Hepatocyte (in vitro differentiated cells): ENCODE measurements around the gene DUSP2. TPM values are rescaled to one million over a fixed set of nuclear protein-coding genes. Genes with fewer than 3 reads are reported as not detected.

Source experiments
- DNase-seq: peaks from one replicate; pipeline ENCODE4 v3.0.0-alpha.2; 2016; ENCODE audit warnings: low spot score
- H2AFZ ChIP-seq: fragments of 200-600 bp; sonication (generic); 2 replicates; pipeline ENCODE4 v1.6.0; 2016; ENCODE audit warnings: antibody characterized with exemption, mild to moderate bottlenecking
- H3K27ac ChIP-seq: fragments of 200-600 bp; sonication (generic); 2 replicates; pipeline ENCODE4 v1.5.1; 2016; ENCODE audit warnings: mild to moderate bottlenecking
- H3K27me3 ChIP-seq: fragments of 200-600 bp; sonication (generic); 2 replicates; pipeline ENCODE4 v1.6.1; 2016
- H3K36me3 ChIP-seq: fragments of 200-600 bp; sonication (generic); replicated peaks from 2 replicates; pipeline ENCODE4 v1.5.1; 2016; ENCODE audit warnings: low read depth; ENCODE audit not compliant: insufficient read depth
- H3K4me1 ChIP-seq: fragments of 200-600 bp; sonication (generic); 2 replicates; pipeline ENCODE4 v1.5.1; 2016; ENCODE audit warnings: mild to moderate bottlenecking, moderate library complexity; ENCODE audit not compliant: insufficient read depth
- H3K4me2 ChIP-seq: fragments of 200-600 bp; sonication (generic); 2 replicates; pipeline ENCODE4 v1.6.0; 2016
- H3K4me3 ChIP-seq: fragments of 200-600 bp; sonication (generic); 2 replicates; pipeline ENCODE4 v1.5.1; 2016; ENCODE audit warnings: mild to moderate bottlenecking
- H3K79me2 ChIP-seq: fragments of 200-600 bp; sonication (generic); 2 replicates; pipeline ENCODE4 v1.6.0; 2017; ENCODE audit warnings: mild to moderate bottlenecking
- H3K9me2 ChIP-seq: fragments of 200-600 bp; sonication (generic); replicated peaks from 2 replicates; pipeline ENCODE4 v1.6.0; 2017; ENCODE audit warnings: mild to moderate bottlenecking; ENCODE audit not compliant: insufficient read depth
- H3K9me3 ChIP-seq: fragments of 200-600 bp; sonication (generic); 2 replicates; pipeline ENCODE4 v1.5.1; 2016; ENCODE audit warnings: low read depth, mild to moderate bottlenecking
- H4K20me1 ChIP-seq: fragments of 200-600 bp; sonication (generic); 2 replicates; pipeline ENCODE4 v1.6.0; 2016; ENCODE audit warnings: mild to moderate bottlenecking; ENCODE audit not compliant: insufficient read depth, poor library complexity, severe bottlenecking
- CTCF ChIP-seq: fragments of 200-600 bp; sonication (generic); IDR thresholded peaks from 2 replicates; pipeline ENCODE4 v1.5.1; 2016; ENCODE audit warnings: antibody characterized with exemption, mild to moderate bottlenecking; ENCODE audit not compliant: poor library complexity
- EZH2 ChIP-seq: fragments of 200-600 bp; sonication (generic); IDR thresholded peaks from 2 replicates; pipeline ENCODE4 v1.6.1; 2016; ENCODE audit warnings: antibody characterized with exemption, mild to moderate bottlenecking, borderline replicate concordance
- EZH2phosphoT487 ChIP-seq: fragments of 200-600 bp; sonication (generic); IDR thresholded peaks from one replicate; pipeline ENCODE4 v1.6.1; 2018; ENCODE audit warnings: antibody characterized with exemption, mild to moderate bottlenecking, low read depth, moderate library complexity; ENCODE audit not compliant: unreplicated experiment, severe bottlenecking
- WGBS: methylation state at CpG from one replicate; pipeline ENCODE4 v1.1.6; 2016; ENCODE audit warnings: low lambda C conversion rate; ENCODE audit errors: missing lambda C conversion rate; 5-methylcytosine and 5-hydroxymethylcytosine counted together
- polyA plus RNA-seq: library from polyadenylated mRNA; unstranded; fragments of >200 nt; fragmentation: Nextera tagmentation; extraction: Ambion mirVana; gene quantifications from 2 replicates; pipeline ENCODE4 v1.2.1, GENCODE V29; 2016
- total RNA-seq: library from RNA; depleted of rRNA; stranded (reverse); fragments of >200 nt; gene quantifications from 2 replicates; pipeline ENCODE4 v1.2.3, GENCODE V29; 2014

Gene DUSP2
- total and polyA plus RNA-seq, 2 experiments from 2014 or later: 11.3 to 24.0 TPM

DNA sequence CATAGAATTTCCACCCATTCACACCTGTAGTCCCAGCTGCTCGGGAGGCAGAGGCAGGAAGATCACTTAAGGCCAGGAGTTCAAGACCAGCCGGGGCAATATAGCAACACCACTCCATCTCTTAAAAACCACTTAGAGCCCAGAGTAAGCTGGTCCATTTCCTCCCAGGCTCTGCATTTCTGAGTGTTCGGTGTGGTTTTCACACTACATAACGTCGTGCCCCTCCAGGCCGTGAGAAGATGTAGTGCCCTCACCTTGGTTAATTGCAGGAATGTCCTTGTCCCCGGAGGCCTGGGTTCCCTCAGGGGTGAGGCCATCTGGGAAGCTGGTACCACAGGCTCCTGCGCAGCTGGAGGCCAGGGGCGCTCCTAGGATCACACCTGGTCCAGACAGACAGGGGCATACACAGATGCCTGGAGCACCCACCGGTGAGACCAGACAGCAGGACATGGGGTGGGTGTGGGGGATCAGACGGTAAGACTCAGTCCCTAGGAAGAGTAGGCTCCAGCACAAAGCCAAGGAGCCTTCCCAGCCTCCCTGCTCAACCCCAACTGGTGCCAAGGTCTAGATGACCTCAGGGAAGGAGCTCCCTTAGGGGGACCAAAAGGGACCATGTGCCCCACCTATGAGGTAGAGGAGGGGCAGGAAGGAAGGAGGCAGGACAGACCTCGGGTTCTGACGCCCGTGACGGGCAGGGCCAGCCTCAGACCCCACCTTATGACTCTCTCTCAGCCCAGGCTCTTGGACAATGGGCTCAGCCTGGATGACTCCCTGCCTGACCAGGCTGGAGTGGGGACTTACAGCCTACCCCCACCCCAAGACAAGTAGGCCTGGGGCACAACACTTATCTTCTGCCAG, 7.7 kb downstream of the DUSP2 start:
- no peak for DNase-seq
- no peak for TF ChIP-seq EZH2phosphoT487
- Histone ChIP-seq H3K4me2 (no peak overlapping the region), H3K4me1 (peaks cover 3% of the 10 kb centered on the region), H4K20me1 (no peaks in the 10 kb centered on the region), H3K79me2 (no peaks in the 10 kb centered on the region), H3K4me3 (no peak overlapping the region), H3K27ac (no peak overlapping the region), H3K9me3 (no peaks in the 10 kb centered on the region), H3K36me3 (no peaks in the 10 kb centered on the region), H3K27me3 (no peaks in the 10 kb centered on the region), H3K9me2 (no peaks in the 10 kb centered on the region), H2AFZ (no peak overlapping the region)
- 88% methylated on average over 15 of the region's 15 CpGs for WGBS

DNA sequence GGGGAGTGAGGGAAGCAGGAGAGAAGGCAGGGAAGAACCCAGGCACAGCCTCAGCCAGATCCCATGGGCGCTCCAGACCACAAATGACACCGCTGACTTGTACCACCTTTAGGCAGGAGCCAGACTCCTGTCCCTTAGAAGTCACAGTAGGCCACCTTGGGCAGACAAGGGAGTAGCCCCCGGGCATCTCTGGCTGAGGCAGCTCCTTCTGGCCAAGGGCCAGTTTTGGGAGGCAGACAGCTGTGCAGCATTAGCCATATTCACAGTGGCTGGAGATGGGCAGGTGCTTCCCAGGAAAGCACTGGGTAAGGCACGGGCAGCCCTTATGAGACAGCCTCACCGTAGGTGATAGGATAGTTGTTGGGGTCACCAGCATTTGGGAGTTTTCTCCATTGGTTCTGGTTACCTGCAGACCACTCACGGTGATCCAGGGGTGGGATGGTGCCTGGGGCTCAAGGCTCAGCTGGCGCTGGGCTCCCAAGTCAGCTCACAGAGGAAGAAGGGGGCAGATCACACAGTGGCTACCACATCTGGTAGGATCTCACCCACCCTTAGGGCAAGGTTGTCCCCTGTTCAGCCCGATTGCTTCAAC, 9.0 kb downstream of the DUSP2 start:
- H3K27ac ChIP-seq: no peak overlapping the region
- H2AFZ ChIP-seq: no peak overlapping the region
- WGBS: 88% methylated on average over 8 of the region's 8 CpGs
- no peak for TF ChIP-seq EZH2phosphoT487
- TF ChIP-seq EZH2: no peak
- no peak for TF ChIP-seq CTCF
- no peak overlapping the region for H3K4me2 ChIP-seq
- no peak overlapping the region for H3K4me3 ChIP-seq
- H3K79me2 ChIP-seq: no peaks in the 10 kb centered on the region
- no peaks in the 10 kb centered on the region for H3K9me2 ChIP-seq
- H3K9me3 ChIP-seq: no peaks in the 10 kb centered on the region
- DNase-seq: no peak
- no peaks in the 10 kb centered on the region for H3K27me3 ChIP-seq
- H3K36me3 ChIP-seq: no peaks in the 10 kb centered on the region
- peaks cover 3% of the 10 kb centered on the region for H3K4me1 ChIP-seq
- no peaks in the 10 kb centered on the region for H4K20me1 ChIP-seq

GRCh38 chr2:96135621-96136020, 9.6 kb downstream of the DUSP2 start:
- WGBS: 75% methylated on average over 5 of the region's 5 CpGs

More at GRCh38 chr2:96135621-96136020, 9.6 kb downstream of the DUSP2 start:
- DNase-seq: no peak
- Histone ChIP-seq H3K27me3 (no peaks in the 10 kb centered on the region), H3K4me2 (no peak overlapping the region), H4K20me1 (no peaks in the 10 kb centered on the region), H3K27ac (no peak overlapping the region), H3K79me2 (no peaks in the 10 kb centered on the region), H3K4me3 (no peak overlapping the region), H3K9me2 (no peaks in the 10 kb centered on the region), H3K36me3 (no peaks in the 10 kb centered on the region), H3K4me1 (peaks cover 3% of the 10 kb centered on the region), H2AFZ (no peak overlapping the region), H3K9me3 (no peaks in the 10 kb centered on the region)
- no peak for TF ChIP-seq EZH2phosphoT487
- TF ChIP-seq EZH2: no peak
- TF ChIP-seq CTCF: no peak
